K562 treated with DMSO at 1 percent for 4 hours (cell line): ENCODE measurements around the gene CCDC122. TPM values are rescaled to one million over a fixed set of nuclear protein-coding genes. Genes with fewer than 3 reads are reported as not detected.

ENCODE experiments used
- total RNA-seq: library from RNA; unstranded; fragments of 300-600 nt; gene quantifications from 2 replicates; pipeline ENCODE4 v1.2.3, GENCODE V29; 2022; ENCODE audit not compliant: insufficient read depth

Gene CCDC122
- total RNA-seq: not detected in 2 replicates

DNA sequence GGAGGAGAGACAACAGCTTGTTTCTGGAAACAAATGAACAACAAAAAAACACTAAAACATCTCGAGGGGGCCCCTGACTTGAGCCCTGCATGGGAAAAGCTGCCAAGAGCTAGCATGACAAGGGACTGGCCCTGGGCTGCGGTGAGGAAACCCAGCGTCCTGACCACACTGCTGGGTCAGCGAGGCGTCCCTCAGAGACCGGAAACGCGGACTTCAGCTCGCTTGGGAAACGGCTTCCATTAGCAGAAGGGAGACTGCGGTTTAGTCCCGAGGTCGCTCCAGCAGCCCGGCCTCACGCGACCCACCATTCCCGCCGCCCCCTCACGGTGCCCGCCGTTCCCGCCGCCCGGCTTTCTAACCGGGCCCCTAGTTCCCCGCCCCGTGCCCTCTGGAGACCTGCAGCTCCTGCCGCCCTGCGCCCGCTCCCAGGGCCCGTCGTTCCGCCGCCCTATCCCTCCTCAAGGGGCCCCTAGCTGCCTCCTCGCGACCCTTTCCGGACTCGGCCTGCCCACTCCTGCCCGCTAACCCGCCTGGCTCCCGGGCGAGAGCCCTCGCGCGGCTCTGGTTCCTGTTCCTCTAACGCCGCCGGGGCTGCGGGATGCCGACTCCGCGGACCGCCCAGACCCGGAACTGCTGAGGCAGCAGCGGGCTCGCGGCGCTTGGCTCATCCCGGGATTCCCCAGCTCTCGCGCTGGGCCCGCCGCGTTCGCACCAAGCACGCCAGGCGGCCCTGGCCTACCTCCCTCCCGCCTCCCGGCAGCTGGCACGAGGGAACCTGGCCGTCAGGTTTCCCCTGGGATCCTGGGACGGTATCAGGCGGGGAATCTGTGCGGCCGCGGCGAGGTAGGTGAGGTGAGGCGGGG, at the start of gene CCDC122:
TSS of gene CCDC122 (minus strand) at position 849 of the 863 bp plus-strand sequence. CDS start 10,364 bp downstream, outside the sequence.

DNA sequence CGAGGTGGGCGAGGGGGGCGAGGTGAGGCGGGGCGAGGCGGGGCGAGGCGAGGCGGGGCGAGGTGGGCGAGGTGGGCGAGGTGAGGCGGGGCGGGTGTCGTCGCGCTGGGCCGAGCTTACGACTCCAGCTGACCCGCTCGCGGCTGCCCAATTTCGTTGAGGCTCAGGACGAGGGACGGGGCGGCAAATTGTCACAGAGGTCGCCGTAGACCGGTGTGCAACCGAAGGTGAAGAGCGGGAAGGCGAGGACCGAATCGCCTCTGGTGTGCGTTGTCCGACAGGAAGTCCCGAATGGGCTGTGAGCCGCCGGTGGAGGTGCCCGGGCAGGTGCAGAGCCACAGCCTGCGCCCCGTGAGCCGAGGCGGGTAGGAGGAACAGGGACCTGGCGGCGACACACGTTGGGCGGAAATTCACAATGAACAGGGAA, 228 bp upstream of the CCDC122 start, which contains the start of gene LACC1:
TSS of gene LACC1 (plus strand) at position 150 of the 427 bp plus-strand sequence. CDS start 1,082 bp downstream, outside the sequence.

DNA sequence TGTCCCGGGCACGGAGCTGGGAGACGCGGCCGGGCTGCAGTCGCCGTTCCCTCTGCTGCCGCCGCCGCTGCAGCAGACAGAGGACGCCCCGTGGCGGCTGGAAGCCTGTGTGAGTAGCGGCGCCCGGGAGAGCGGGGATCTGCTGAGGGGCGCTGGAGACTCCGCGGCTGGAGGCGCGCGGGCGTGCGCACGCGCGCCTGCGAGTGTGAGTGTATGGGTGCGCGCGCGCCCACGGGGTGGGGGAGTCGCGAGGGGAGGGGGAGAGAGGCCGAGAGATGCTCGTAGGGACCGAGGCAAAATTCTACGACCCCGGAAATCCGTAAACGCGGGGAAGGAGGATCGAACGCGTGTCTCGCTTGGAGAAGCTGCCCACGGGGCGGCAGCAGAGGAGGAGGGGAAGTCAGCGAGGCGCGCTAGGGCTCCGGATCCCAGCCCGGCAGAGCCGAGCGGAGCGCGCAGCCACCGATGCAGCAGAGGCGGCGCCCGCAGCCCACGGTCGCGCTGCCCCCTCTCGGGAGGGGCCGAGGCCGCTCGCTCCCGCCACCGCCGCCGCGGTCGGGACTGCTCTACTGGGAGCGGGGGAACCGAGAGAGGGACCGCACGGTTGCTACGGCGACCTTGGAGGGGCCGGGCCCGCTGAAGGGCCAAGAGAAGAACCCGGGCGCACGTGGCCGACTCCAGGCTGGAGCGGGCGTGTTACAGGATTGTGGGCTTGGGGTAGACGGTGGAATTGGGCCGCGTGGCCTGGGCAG, 92.6 kb downstream of the CCDC122 start, which contains the start of gene ENOX1:
TSS of gene ENOX1 (minus strand) at position 207 of the 752 bp plus-strand sequence.

Other genes with a start within 250 kb of the CCDC122 start
- gene ENOX1, start 92.8 kb downstream of the CCDC122 start, total RNA-seq: not detected in 2 replicates
- not detected in 2 replicates for gene LACC1, start 164 bp upstream of the CCDC122 start, total RNA-seq